Measurements from ENCODE around the gene NKAIN2. TPM values are rescaled to one million over a fixed set of nuclear protein-coding genes. Genes with fewer than 3 reads are reported as not detected.

The NKAIN2 gene
- total RNA-seq, 3 donors from 2014 or later: 0.48 to 1.8 TPM; not detected in 1

DNA sequence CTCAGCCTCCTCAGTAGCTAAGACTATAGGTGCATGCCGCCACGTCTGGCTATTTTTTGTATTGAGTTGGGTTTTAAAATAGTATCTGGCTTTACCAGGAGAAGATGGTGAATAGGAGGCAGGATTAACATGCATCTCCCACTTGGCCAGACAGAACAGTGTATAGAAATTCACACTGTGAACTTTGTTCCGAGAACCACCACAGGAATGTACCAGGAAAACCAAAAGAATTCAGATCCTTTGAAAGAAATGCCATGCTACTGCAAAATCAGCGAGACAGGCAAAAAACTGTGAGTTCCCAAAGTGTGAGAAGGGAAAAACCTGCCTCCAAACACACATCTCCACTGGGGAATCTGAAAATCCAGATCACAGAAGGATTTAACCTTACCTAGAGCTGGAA lies 327.6 kb downstream of the NKAIN2 start:
- no peaks in the 10 kb centered on the region for H3K27me3 ChIP-seq
- no peaks in the 10 kb centered on the region for H3K4me1 ChIP-seq
- TF ChIP-seq POLR2AphosphoS5 (IDR thresholded peaks at IDR 0.05) (no peak), POLR2A (IDR thresholded peaks at IDR 0.05) (no peak)
- TF ChIP-seq, protein P1, sequence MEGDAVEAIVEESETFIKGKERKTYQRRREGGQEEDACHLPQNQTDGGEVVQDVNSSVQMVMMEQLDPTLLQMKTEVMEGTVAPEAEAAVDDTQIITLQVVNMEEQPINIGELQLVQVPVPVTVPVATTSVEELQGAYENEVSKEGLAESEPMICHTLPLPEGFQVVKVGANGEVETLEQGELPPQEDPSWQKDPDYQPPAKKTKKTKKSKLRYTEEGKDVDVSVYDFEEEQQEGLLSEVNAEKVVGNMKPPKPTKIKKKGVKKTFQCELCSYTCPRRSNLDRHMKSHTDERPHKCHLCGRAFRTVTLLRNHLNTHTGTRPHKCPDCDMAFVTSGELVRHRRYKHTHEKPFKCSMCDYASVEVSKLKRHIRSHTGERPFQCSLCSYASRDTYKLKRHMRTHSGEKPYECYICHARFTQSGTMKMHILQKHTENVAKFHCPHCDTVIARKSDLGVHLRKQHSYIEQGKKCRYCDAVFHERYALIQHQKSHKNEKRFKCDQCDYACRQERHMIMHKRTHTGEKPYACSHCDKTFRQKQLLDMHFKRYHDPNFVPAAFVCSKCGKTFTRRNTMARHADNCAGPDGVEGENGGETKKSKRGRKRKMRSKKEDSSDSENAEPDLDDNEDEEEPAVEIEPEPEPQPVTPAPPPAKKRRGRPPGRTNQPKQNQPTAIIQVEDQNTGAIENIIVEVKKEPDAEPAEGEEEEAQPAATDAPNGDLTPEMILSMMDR (IDR thresholded peaks at IDR 0.05): no peak
- intact Hi-C loops (cut with DNase I; ENCODE audit: low total_unique reads): no loop called here
- no peaks in the 10 kb centered on the region for H3K36me3 ChIP-seq
- no peak overlapping the region for H3K4me3 ChIP-seq
- DNase-seq (ENCODE audit: low spot score in 2 of 2): no peak
- H3K9me3 ChIP-seq: peaks cover 0 to 16% of the 10 kb centered on the region in 2 donors
- H3K27ac ChIP-seq: no peak overlapping the region

DNA sequence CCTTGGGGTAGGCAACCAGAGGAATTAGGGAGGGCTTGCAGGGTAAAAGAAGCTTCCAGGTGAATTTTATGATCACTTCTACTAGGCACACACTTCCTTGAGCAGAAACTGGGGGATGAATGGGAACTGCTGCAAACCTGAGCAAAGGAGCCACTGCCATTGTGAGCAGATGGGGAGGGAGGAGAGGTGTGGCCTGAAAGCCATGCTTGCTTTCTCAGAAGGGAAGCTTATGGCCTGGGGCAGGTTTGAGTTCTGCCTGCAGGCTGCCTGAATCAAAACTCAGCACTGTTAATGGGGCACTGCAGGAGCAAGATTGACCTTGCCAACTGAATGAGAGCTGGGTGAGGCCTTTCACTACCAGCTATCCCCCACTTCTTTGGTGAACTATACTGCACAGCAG lies 328.1 kb downstream of the NKAIN2 start:
- Histone ChIP-seq H3K4me3 (no peak overlapping the region), H3K27me3 (no peaks in the 10 kb centered on the region), H3K27ac (no peak overlapping the region), H3K9me3 (peaks cover 0 to 16% of the 10 kb centered on the region in 2 donors), H3K4me1 (no peaks in the 10 kb centered on the region), H3K36me3 (no peaks in the 10 kb centered on the region)
- TF ChIP-seq POLR2AphosphoS5 (IDR thresholded peaks at IDR 0.05) (no peak), POLR2A (IDR thresholded peaks at IDR 0.05) (no peak)
- TF ChIP-seq, protein P1 (IDR thresholded peaks at IDR 0.05): no peak
- DNase-seq (ENCODE audit: low spot score in 2 of 2): no peak
- intact Hi-C loops (cut with DNase I; ENCODE audit: low total_unique reads): no loop called here

DNA sequence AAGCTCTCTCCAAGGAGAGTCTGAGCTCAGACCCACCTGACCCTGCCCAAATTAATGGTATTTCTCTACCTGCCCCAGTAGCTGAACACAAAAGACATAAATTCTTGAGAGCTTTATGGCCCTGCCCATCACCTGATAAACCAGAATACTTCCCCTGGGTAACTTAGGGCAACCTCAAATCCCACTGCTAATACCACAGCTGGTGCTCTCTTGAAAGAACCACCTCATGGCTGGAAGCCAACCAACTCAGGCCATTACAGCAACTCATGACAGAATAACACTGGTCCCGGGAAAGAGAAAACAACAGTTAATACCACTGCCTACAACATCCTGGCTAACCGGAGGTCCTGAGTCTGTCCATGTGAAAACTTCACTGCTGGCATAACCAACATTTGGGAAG lies 328.6 kb downstream of the NKAIN2 start:
- TF ChIP-seq POLR2A (IDR thresholded peaks at IDR 0.05) (no peak), POLR2AphosphoS5 (IDR thresholded peaks at IDR 0.05) (no peak)
- TF ChIP-seq, protein P1 (IDR thresholded peaks at IDR 0.05): no peak
- intact Hi-C loops (cut with DNase I; ENCODE audit: low total_unique reads): no loop called here

DNA sequence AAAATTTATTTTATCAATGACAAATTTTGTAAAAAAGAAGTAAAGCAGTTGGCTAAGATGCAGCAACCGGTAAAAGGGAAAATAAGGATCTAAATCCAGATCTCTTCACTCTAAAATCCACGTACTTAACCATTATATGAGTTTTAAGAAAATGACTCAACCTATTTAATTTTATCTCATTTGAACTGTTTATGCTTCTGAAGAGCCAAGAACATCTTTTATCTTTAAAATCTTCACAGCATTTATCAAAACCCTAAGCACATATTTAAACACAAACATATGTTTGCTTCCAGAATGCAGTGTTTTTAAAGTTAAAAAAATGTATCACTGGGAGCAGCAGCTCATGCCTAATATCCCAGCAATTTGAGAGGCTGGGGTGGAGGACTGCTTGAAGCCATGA lies 339.2 kb downstream of the NKAIN2 start:
- Histone ChIP-seq H3K27ac (no peak overlapping the region), H3K4me3 (no peak overlapping the region), H3K9me3 (no peaks in the 10 kb centered on the region), H3K36me3 (no peaks in the 10 kb centered on the region), H3K4me1 (no peaks in the 10 kb centered on the region), H3K27me3 (no peaks in the 10 kb centered on the region)
- intact Hi-C loops (cut with DNase I; ENCODE audit: low total_unique reads): no loop called here
- no peak for TF ChIP-seq POLR2AphosphoS5 (IDR thresholded peaks at IDR 0.05)
- TF ChIP-seq, protein P1 (IDR thresholded peaks at IDR 0.05): no peak
- no peak for TF ChIP-seq POLR2A (IDR thresholded peaks at IDR 0.05)
- no peak for DNase-seq (ENCODE audit: low spot score in 2 of 2)

More for the DNA sequence above, 328.6 kb downstream of the NKAIN2 start:
- DNase-seq (ENCODE audit: low spot score in 2 of 2): no peak
- Histone ChIP-seq H3K27ac (no peak overlapping the region), H3K4me1 (no peaks in the 10 kb centered on the region), H3K36me3 (no peaks in the 10 kb centered on the region), H3K27me3 (no peaks in the 10 kb centered on the region), H3K4me3 (no peak overlapping the region), H3K9me3 (peaks cover 0 to 16% of the 10 kb centered on the region in 2 donors)

DNA sequence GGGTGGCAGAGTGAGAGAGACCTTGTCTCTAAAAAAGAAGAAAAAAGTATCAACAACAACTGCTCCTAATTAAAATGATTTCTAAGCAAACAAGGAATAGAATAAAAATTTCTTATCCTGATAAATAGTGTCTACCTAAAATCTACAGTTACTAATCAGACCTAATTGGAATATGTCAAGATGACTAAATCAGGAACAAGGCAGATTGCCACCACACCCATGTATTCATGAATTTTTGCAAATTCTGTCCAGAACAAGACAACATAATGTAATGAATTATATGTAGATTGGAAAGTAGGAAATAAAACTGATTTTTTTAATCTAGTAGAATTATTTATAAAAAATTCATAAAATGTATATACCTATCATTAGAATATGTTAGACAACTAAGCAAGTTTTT lies 339.8 kb downstream of the NKAIN2 start:
- TF ChIP-seq, protein P1 (IDR thresholded peaks at IDR 0.05): no peak
- TF ChIP-seq POLR2A (IDR thresholded peaks at IDR 0.05) (no peak), POLR2AphosphoS5 (IDR thresholded peaks at IDR 0.05) (no peak)
- Histone ChIP-seq H3K4me3 (no peak overlapping the region), H3K9me3 (no peaks in the 10 kb centered on the region), H3K27me3 (no peaks in the 10 kb centered on the region), H3K27ac (no peak overlapping the region), H3K36me3 (no peaks in the 10 kb centered on the region), H3K4me1 (no peaks in the 10 kb centered on the region)
- intact Hi-C loops (cut with DNase I; ENCODE audit: low total_unique reads): no loop called here
- DNase-seq (ENCODE audit: low spot score in 2 of 2): no peak

All from breast epithelium (tissue), 4 donors.